Measurements from ENCODE around the gene MTNR1B. TPM values are rescaled to one million over a fixed set of nuclear protein-coding genes. Genes with fewer than 3 reads are reported as not detected.

Gene MTNR1B
- total and polyA plus RNA-seq, 2 of the 13 experiments (the other 11 are each of a cell fraction or from before 2014, with no cell fraction given), result not detected

- no TSS peak for BruUV-seq (replicated peaks)
- ChIA-PET CTCF (ENCODE audit: low intra/inter-chr PET ratio, low total read pairs) (no interaction called here), POLR2A (no interaction called here)
- H3K79me2 ChIP-seq (ENCODE audit: insufficient read depth, low read length), result no peaks in the 10 kb centered on the region
- peaks cover 7% of the 10 kb centered on the region for H3K9me3 ChIP-seq (ENCODE audit: low read length)
- no peaks in the 10 kb centered on the region for H4K20me1 ChIP-seq (ENCODE audit: insufficient read depth, low read length)
- no peak for ATAC-seq
- FAIRE-seq, result no peak
- no peaks in the 10 kb centered on the region; a peak in 1 of 5 replicates for H3K27me3 ChIP-seq (ENCODE audit: control insufficient read depth in 1 of 2, insufficient read depth in 2 of 2, low read length in 2 of 2)
- intact Hi-C loops (cut with micrococcal nuclease; ENCODE audit: unreplicated experiment) (no loop called here), in situ Hi-C loops (cut with HindIII; ENCODE audit: extremely low pct_ligation_motif_present, low pct_unique_long_range_greater_than_20kb) (no loop called here)
- no peak overlapping the region for H3K27ac ChIP-seq (ENCODE audit: extremely low read length, insufficient read depth, low read length)
- no peak overlapping the region for H3K4me3 ChIP-seq (replicated peaks in 1 of 3; ENCODE audit: insufficient read depth in 1 of 3, low read depth in 2 of 3, low read length in 3 of 3)
- H3K9ac ChIP-seq (ENCODE audit: insufficient read depth, low read depth, low read length), result no peak overlapping the region
- H2AFZ ChIP-seq (ENCODE audit: low read length), result no peak overlapping the region
- WGBS (ENCODE audit: low lambda C conversion rate), result 0% methylated on average over 2 of the region's 2 CpGs
- H3K4me1 ChIP-seq (ENCODE audit: insufficient read depth, low read length), result no peaks in the 10 kb centered on the region
- no peak overlapping the region for H3K4me2 ChIP-seq (ENCODE audit: low read depth, low read length)
- no peaks in the 10 kb centered on the region for H3K36me3 ChIP-seq (replicated peaks in 1 of 2; ENCODE audit: control insufficient read depth in 1 of 2, insufficient read depth in 2 of 2, low read length in 2 of 2)
- DNase-seq (ENCODE audit: low spot score), result no peak
- no peak for TF ChIP-seq NFRKB (IDR thresholded peaks at IDR 0.05)
- TF ChIP-seq SOX6 (IDR thresholded peaks at IDR 0.05), result no peak
- no peak for TF ChIP-seq SOX6 (CRISPR knock-in tag; IDR thresholded peaks at IDR 0.05)
- no peak for TF ChIP-seq AKNA (CRISPR knock-in tag; IDR thresholded peaks at IDR 0.05; ENCODE audit: borderline replicate concordance)
- no peak for TF ChIP-seq HIVEP1 (CRISPR knock-in tag; IDR thresholded peaks at IDR 0.05)
- no peak for TF ChIP-seq ZNF121 (CRISPR knock-in tag; IDR thresholded peaks at IDR 0.05)
- TF ChIP-seq SNAPC5 (CRISPR knock-in tag; IDR thresholded peaks at IDR 0.05; ENCODE audit: borderline replicate concordance), result no peak
- no peak for TF ChIP-seq NFKB2 (CRISPR knock-in tag; IDR thresholded peaks at IDR 0.05; ENCODE audit: borderline replicate concordance)
- no peak for TF ChIP-seq BRF2 (CRISPR knock-in tag; IDR thresholded peaks at IDR 0.05)
- TF ChIP-seq ZBTB42 (CRISPR knock-in tag; IDR thresholded peaks at IDR 0.05), result no peak
- no peak for TF ChIP-seq ZNF772 (CRISPR knock-in tag; IDR thresholded peaks at IDR 0.05)
- no peak for TF ChIP-seq PRDM10 (CRISPR knock-in tag; IDR thresholded peaks at IDR 0.05; ENCODE audit: low read depth)
- TF ChIP-seq HNF4G (IDR thresholded peaks at IDR 0.05; ENCODE audit: borderline replicate concordance, low read depth, low read length), result no peak
- no peak for TF ChIP-seq HNF4G (CRISPR knock-in tag; IDR thresholded peaks at IDR 0.05; ENCODE audit: borderline replicate concordance, low read depth)
- TF ChIP-seq ZNF572 (CRISPR knock-in tag; IDR thresholded peaks at IDR 0.05), result no peak
- no peak for TF ChIP-seq REL (CRISPR knock-in tag; conservative IDR thresholded peaks at IDR 0.05)
Observed at GRCh38 chr11:92920331-92920730, 49.1 kb upstream of the MTNR1B start.
